CD1c-positive myeloid dendritic cell (primary cell): ENCODE measurements around the gene SLC45A1.
A peak's percentile ranks its signal among the peaks of the same experiment; 100 is the strongest.

ENCODE experiments used
- DNase-seq: peaks from one replicate; pipeline ENCODE4 v3.0.0-alpha.2; 2016; ENCODE audit errors: extremely low spot score

The SLC45A1 gene

GRCh38 chr1:8311068-8311718 is 6.7 kb upstream of the SLC45A1 start:
- DNase-seq, result no peak

- no peak for DNase-seq
Observed at GRCh38 chr1:8312235-8313218, 5.4 kb upstream of the SLC45A1 start.

- DNase-seq, result no peak
Observed at GRCh38 chr1:8313231-8313630, 4.7 kb upstream of the SLC45A1 start.

GRCh38 chr1:8314346-8315280 is 3.3 kb upstream of the SLC45A1 start:
- DNase-seq, result peak; percentile 62

GRCh38 chr1:8315573-8316475 is 2.1 kb upstream of the SLC45A1 start:
- DNase-seq, result no peak

- DNase-seq, result peak; percentile 50
Observed at GRCh38 chr1:8318436-8318835, 522 bp downstream of the SLC45A1 start.

GRCh38 chr1:8321612-8322011 is 3.7 kb downstream of the SLC45A1 start:
- no peak for DNase-seq

- no peak for DNase-seq
Observed at GRCh38 chr1:8323706-8324105, 5.8 kb downstream of the SLC45A1 start.

GRCh38 chr1:8324176-8324810 is 6.4 kb downstream of the SLC45A1 start:
- DNase-seq, result no peak

- no peak for DNase-seq
Observed at GRCh38 chr1:8325771-8326170, 7.9 kb downstream of the SLC45A1 start.

- no peak for DNase-seq
Observed at GRCh38 chr1:8326265-8326664, 8.4 kb downstream of the SLC45A1 start.

GRCh38 chr1:8328271-8328670 is 10.4 kb downstream of the SLC45A1 start:
- DNase-seq, result no peak

- no peak for DNase-seq
Observed at GRCh38 chr1:8329439-8329838, 11.5 kb downstream of the SLC45A1 start.

GRCh38 chr1:8329858-8330257 is 11.9 kb downstream of the SLC45A1 start:
- DNase-seq, result no peak

- no peak for DNase-seq
Observed at GRCh38 chr1:8330271-8331125, 12.6 kb downstream of the SLC45A1 start.

- DNase-seq, result no peak
Observed at GRCh38 chr1:8332806-8333205, 14.9 kb downstream of the SLC45A1 start.

GRCh38 chr1:8333246-8333987 is 15.5 kb downstream of the SLC45A1 start:
- DNase-seq, result no peak

- DNase-seq, result no peak
Observed at GRCh38 chr1:8334106-8334851, 16.4 kb downstream of the SLC45A1 start.
